Measurements from ENCODE around the gene FANCL.

DNA sequence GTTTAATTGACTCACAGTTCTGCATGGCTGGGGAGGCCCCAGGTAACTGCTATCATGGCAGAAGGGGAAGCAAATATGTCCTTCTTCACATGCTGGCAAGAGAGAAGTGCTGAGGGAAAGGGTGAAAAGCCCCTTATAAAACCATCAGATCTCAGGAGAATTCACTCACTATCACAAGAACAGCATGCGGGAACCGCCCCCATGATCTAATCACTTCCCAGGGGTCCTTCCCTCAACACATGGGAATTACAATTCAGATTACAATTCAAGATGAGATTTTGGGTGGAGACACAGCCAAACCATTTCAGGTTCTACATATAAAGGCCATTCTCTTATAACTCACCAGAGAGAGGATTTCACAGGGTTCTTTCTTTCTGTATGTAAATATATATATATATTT lies 131.6 kb downstream of the FANCL start:
- TF ChIP-seq CTCF (conservative IDR thresholded peaks at IDR 0.05) (no peak), ZFX (IDR thresholded peaks at IDR 0.05) (no peak)

Data from C4-2B (cell line).